Erythroblast (primary cell): Measurements from ENCODE around the gene IRX2.

Experiments used
- GATA1 ChIP-seq: IDR thresholded peaks from 2 replicates; pipeline ENCODE4 v1.6.1; 2011; ENCODE audit warnings: low read depth, mild to moderate bottlenecking, control low read depth, low read length, moderate library complexity
- POLR2A ChIP-seq: IDR thresholded peaks from 2 replicates; pipeline ENCODE4 v1.6.1; 2011; ENCODE audit warnings: mild to moderate bottlenecking, low read length

DNA sequence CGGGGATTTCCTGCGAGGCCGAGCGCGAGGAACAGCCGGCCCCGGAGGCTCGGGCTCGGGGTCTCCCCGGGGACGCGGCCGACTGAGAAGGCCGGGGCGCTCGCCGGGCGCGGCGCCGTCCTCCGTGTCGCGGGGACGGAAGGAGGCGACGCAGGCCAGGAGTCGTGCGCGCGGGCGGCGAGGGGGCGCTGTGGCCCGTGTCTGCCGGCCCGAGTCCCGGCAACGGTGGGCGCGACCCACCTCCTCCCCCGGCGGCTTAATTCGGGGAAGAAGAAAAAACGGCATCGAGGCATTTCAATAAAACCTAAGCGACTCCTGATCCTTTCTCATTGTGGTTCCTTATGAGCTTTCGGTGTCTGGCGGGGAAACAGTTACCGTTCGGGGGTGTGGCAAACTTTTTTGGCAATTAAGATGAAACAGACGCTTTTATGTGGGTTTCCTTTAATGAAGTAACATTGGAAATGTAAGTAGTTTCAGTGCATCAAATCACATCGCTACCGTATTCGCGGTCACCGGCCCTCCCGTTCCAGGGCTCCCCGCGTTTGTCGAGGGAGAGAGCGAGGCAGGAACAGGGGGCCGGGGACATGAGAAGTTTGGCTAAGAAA lies 3.7 kb upstream of the IRX2 start:
- TF ChIP-seq POLR2A (no peak), GATA1 (no peak)
